OCI-LY7 (cell line): ENCODE data around the gene PIAS2.

Source experiments
- EZH2phosphoT487 ChIP-seq: fragments of 200-600 bp; sonication (generic); IDR thresholded peaks from 2 replicates; pipeline ENCODE4 v1.6.1; 2018; ENCODE audit warnings: low read depth, borderline replicate concordance, mild to moderate bottlenecking, mixed run types, antibody characterized with exemption, low read length, moderate library complexity, mixed read lengths
- TF ChIP-seq, protein P1 (sequence below): fragments of 200-600 bp; sonication (generic); conservative IDR thresholded peaks from 2 replicates; pipeline ENCODE4 v1.5.1; 2014; ENCODE audit warnings: mild to moderate bottlenecking, antibody characterized with exemption, low read length, moderate library complexity, mixed read lengths

DNA sequence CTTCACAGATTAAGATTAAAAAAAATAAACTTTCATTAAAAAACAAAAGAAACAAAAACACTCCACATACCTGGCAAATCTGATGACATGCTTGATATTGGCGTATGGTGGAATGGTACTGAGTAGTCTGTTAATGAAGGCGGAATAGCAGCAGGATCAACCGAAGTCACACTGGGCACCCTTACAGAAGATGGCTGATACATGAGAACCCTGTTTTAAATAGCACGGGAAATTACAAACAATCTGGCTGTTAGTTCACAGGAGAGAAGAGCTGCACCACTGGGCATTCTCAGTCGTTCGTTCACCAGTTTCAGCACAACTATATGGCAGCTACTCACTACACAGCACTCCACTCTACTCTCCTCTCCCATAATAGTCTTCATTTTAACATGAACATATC, 96.4 kb downstream of the PIAS2 start:
- TF ChIP-seq, protein P1, sequence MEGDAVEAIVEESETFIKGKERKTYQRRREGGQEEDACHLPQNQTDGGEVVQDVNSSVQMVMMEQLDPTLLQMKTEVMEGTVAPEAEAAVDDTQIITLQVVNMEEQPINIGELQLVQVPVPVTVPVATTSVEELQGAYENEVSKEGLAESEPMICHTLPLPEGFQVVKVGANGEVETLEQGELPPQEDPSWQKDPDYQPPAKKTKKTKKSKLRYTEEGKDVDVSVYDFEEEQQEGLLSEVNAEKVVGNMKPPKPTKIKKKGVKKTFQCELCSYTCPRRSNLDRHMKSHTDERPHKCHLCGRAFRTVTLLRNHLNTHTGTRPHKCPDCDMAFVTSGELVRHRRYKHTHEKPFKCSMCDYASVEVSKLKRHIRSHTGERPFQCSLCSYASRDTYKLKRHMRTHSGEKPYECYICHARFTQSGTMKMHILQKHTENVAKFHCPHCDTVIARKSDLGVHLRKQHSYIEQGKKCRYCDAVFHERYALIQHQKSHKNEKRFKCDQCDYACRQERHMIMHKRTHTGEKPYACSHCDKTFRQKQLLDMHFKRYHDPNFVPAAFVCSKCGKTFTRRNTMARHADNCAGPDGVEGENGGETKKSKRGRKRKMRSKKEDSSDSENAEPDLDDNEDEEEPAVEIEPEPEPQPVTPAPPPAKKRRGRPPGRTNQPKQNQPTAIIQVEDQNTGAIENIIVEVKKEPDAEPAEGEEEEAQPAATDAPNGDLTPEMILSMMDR = no peak
- no peak for TF ChIP-seq EZH2phosphoT487
